HCT116 (cell line): ENCODE measurements around the gene C9orf50.

ENCODE experiments used
- ATF3 ChIP-seq: IDR thresholded peaks from 2 replicates; pipeline ENCODE4 v1.6.1; 2012
- CTCF ChIP-seq, 3 experiments: fragments of 200-600 bp in 1 of 3; sonication (generic) in 1 of 3; IDR thresholded peaks in 2 of 3; conservative IDR thresholded peaks in 1 of 3; 2 replicates each; pipeline ENCODE4 v1.5.1; 2012 to 2017; ENCODE audit warnings: low read depth in 2 of 3, low read length in 2 of 3, antibody characterized with exemption in 1 of 3, borderline replicate concordance in 1 of 3, control low read depth in 1 of 3, mild to moderate bottlenecking in 1 of 3, mixed read lengths in 1 of 3, mixed run types in 1 of 3, moderate library complexity in 1 of 3; ENCODE audit not compliant: insufficient read depth in 1 of 3
- RAD21 ChIP-seq: IDR thresholded peaks from 2 replicates; pipeline ENCODE4 v1.6.1; 2012; ENCODE audit warnings: low read depth, mild to moderate bottlenecking
- TF ChIP-seq, protein P1 (sequence below): IDR thresholded peaks from 2 replicates; pipeline ENCODE4 v1.6.1; 2012

DNA sequence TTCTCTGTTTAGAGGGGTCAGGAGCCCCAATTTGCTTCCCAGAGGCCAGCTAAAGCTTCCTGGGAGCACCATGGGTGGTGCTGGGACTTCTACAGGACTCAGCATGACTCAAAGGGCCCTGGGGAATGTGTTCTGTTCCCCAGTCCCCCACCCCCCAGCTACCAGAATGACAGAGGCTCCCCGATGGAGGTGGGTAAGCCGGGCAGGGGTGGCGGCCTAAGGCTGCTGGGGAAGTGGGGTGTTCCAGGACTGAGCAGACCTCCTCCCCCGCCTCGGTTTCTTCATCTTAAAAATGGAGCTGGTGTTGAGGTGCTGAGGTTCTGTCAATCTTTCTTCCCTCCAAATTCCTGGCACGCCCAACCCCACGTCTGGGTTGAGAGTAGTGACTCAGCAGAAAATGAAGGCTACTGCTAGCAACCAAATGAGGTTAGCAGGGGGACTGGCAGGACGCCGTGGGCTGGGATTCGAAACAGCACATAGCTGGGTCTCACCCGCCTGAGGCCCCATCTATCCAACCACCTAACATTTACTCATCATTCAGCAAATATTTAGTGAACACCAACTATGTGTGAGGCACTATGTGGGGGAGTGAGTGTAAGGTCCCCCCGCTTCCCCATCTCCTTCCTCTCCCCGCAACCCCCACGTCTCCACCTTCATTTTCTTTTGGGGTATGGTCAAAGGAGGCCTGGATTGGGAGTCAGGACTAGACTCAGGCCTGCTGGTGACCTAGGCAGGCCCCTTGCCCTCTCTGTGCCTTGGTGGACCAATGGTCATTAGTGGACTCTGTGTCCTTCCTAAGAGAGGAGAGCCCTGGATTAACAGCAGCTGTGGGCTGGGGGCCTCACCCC lies 50.2 kb downstream of the C9orf50 start:
- TF ChIP-seq CTCF (IDR thresholded peaks at IDR 0.05 in 2 of 3, conservative IDR thresholded peaks at IDR 0.05 in 1 of 3; ENCODE audit: borderline replicate concordance in 1 of 3, insufficient read depth in 1 of 3, low read depth in 2 of 3, low read length in 2 of 3) = no peak
- TF ChIP-seq, protein P1, sequence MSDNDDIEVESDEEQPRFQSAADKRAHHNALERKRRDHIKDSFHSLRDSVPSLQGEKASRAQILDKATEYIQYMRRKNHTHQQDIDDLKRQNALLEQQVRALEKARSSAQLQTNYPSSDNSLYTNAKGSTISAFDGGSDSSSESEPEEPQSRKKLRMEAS = no peak
- no peak for TF ChIP-seq ATF3
- no peak for TF ChIP-seq RAD21
